Measurements from ENCODE around the gene PSORS1C2.

Gene PSORS1C2

GRCh38 chr6:31135710-31136109 lies 3.2 kb downstream of the PSORS1C2 start:
- FAIRE-seq = no peak

- no peak for FAIRE-seq
Measured at GRCh38 chr6:31132806-31133205, 6.1 kb downstream of the PSORS1C2 start.

GRCh38 chr6:31131595-31131994 lies 7.3 kb downstream of the PSORS1C2 start:
- FAIRE-seq = no peak

GRCh38 chr6:31130751-31131150 lies 8.1 kb downstream of the PSORS1C2 start:
- FAIRE-seq = no peak

GRCh38 chr6:31129130-31129529 lies 9.7 kb downstream of the PSORS1C2 start:
- no peak for FAIRE-seq

GRCh38 chr6:31128093-31128676 lies 10.7 kb downstream of the PSORS1C2 start:
- FAIRE-seq = no peak

- no peak for FAIRE-seq
Measured at GRCh38 chr6:31126396-31127175, 12.3 kb downstream of the PSORS1C2 start.

- no peak for FAIRE-seq
Measured at GRCh38 chr6:31125586-31126363, 13.1 kb downstream of the PSORS1C2 start.

GRCh38 chr6:31125162-31125561 lies 13.7 kb downstream of the PSORS1C2 start:
- no peak for FAIRE-seq

- FAIRE-seq = no peak
Measured at GRCh38 chr6:31122791-31123706, 15.8 kb downstream of the PSORS1C2 start.

- no peak for FAIRE-seq
Measured at GRCh38 chr6:31121131-31121790, 17.6 kb downstream of the PSORS1C2 start.

GRCh38 chr6:31120151-31120915 lies 18.5 kb downstream of the PSORS1C2 start, which contains the start of gene CDSN:
Gene CDSN (minus strand): TSS chr6:31120446. CDS start chr6:31120419, 27 bp downstream.
- no peak for FAIRE-seq

GRCh38 chr6:31118178-31118577 lies 20.7 kb downstream of the PSORS1C2 start:
- no peak for FAIRE-seq

- no peak for FAIRE-seq
Measured at GRCh38 chr6:31116661-31117385, 22.0 kb downstream of the PSORS1C2 start.

GRCh38 chr6:31115941-31116560 lies 22.8 kb downstream of the PSORS1C2 start:
- FAIRE-seq = no peak

GRCh38 chr6:31114970-31115849 lies 23.7 kb downstream of the PSORS1C2 start:
- FAIRE-seq = no peak

- FAIRE-seq = no peak
Measured at GRCh38 chr6:31114541-31114878, 24.4 kb downstream of the PSORS1C2 start, which contains the start of gene PSORS1C1. Gene PSORS1C1 (plus strand): TSS chr6:31114800. CDS start chr6:31129633, 14,833 bp downstream.

- no peak for FAIRE-seq
Measured at GRCh38 chr6:31113861-31114540, 24.9 kb downstream of the PSORS1C2 start.

Data from islet of Langerhans (tissue), 1 donor.